ENCODE results near the gene FCRL3. TPM values are rescaled to one million over a fixed set of nuclear protein-coding genes. Genes with fewer than 3 reads are reported as not detected.

Gene FCRL3
- polyA plus RNA-seq, 4 donors, result 0.13 to 0.18 (median 0.16) TPM; not detected in 1

- DNase-seq (ENCODE audit: low read depth in 4 of 4, low spot score in 2 of 4), result no peak
Measured at GRCh38 chr1:157682710-157683437, 17.7 kb downstream of the FCRL3 start.

GRCh38 chr1:157678721-157679120 lies 21.8 kb downstream of the FCRL3 start:
- no peak for DNase-seq (ENCODE audit: low read depth in 4 of 4, low spot score in 2 of 4)

GRCh38 chr1:157673008-157673407 lies 27.6 kb downstream of the FCRL3 start:
- DNase-seq (ENCODE audit: low read depth in 4 of 4, low spot score in 2 of 4), result no peak

GRCh38 chr1:157671895-157672294 lies 28.7 kb downstream of the FCRL3 start:
- no peak for DNase-seq (ENCODE audit: low read depth in 4 of 4, low spot score in 2 of 4)

- no peak for DNase-seq (ENCODE audit: low read depth in 4 of 4, low spot score in 2 of 4)
Measured at GRCh38 chr1:157659576-157660247, 40.9 kb downstream of the FCRL3 start.

GRCh38 chr1:157658571-157658970 lies 42.0 kb downstream of the FCRL3 start:
- no peak for DNase-seq (ENCODE audit: low read depth in 4 of 4, low spot score in 2 of 4)

GRCh38 chr1:157653494-157653873 lies 47.1 kb downstream of the FCRL3 start:
- no peak for DNase-seq (ENCODE audit: low read depth in 4 of 4, low spot score in 2 of 4)

GRCh38 chr1:157652859-157653493 lies 47.6 kb downstream of the FCRL3 start:
- DNase-seq (ENCODE audit: low read depth in 4 of 4, low spot score in 2 of 4), result no peak

- no peak for DNase-seq (ENCODE audit: low read depth in 4 of 4, low spot score in 2 of 4)
Measured at GRCh38 chr1:157648317-157648716, 52.3 kb downstream of the FCRL3 start.

- DNase-seq (ENCODE audit: low read depth in 4 of 4, low spot score in 2 of 4), result no peak
Measured at GRCh38 chr1:157646144-157646543, 54.4 kb downstream of the FCRL3 start.

- DNase-seq (ENCODE audit: low read depth in 4 of 4, low spot score in 2 of 4), result no peak
Measured at GRCh38 chr1:157641177-157641576, 59.4 kb downstream of the FCRL3 start.

- DNase-seq (ENCODE audit: low read depth in 4 of 4, low spot score in 2 of 4), result no peak
Measured at GRCh38 chr1:157639800-157640199, 60.8 kb downstream of the FCRL3 start.

- no peak for DNase-seq (ENCODE audit: low read depth in 4 of 4, low spot score in 2 of 4)
Measured at GRCh38 chr1:157628773-157629172, 71.8 kb downstream of the FCRL3 start.

Other genes starting within 250 kb of the FCRL3 start
- gene FCRL5, start 148.3 kb downstream of the FCRL3 start, polyA plus RNA-seq (ENCODE audit: insufficient read length in 4 of 4), result under 1 TPM in 3 of 4 donors, not detected in 1; 0.06 to 0.17 (median 0.14) TPM
- gene FCRL4, start 102.7 kb downstream of the FCRL3 start, polyA plus RNA-seq (ENCODE audit: insufficient read length in 4 of 4), result not detected
- gene FCRL2, start 76.4 kb upstream of the FCRL3 start, polyA plus RNA-seq (ENCODE audit: insufficient read length in 4 of 4), result under 1 TPM in 1 of 4 donors, not detected in 3; 0.08 TPM
- gene FCRL1, start 119.4 kb upstream of the FCRL3 start, polyA plus RNA-seq (ENCODE audit: insufficient read length in 4 of 4), result under 1 TPM in 3 of 4 donors, not detected in 1; 0.11 to 0.27 (median 0.14) TPM
- gene CD5L, start 141.0 kb upstream of the FCRL3 start, polyA plus RNA-seq (ENCODE audit: insufficient read length in 4 of 4), result under 1 TPM in 1 of 4 donors, not detected in 3; 0.28 TPM